ENCODE results near the gene PCDHB8.
"Not testable (repeated sequence)": the region's sequence is repeated elsewhere in the genome, so short reads cannot be mapped to it uniquely, and the experiment has no call there.

PCDHB8 gene

GRCh38 chr5:141155540-141156374, 21.8 kb upstream of the PCDHB8 start:
- in situ Hi-C loops (cut with HindIII; ENCODE audit: low sequenced_read_pairs) = no loop called here
- TF ChIP-seq CTCF (IDR thresholded peaks at IDR 0.05; ENCODE audit: low read depth, low read length) = no peak
- no peak overlapping the region for H3K4me3 ChIP-seq (ENCODE audit: low read depth, low read length)
- DNase-seq (ENCODE audit: low read depth, low spot score) = no peak

GRCh38 chr5:141157356-141157755, 20.2 kb upstream of the PCDHB8 start:
- DNase-seq (ENCODE audit: low read depth, low spot score); H3K4me3 ChIP-seq (ENCODE audit: low read depth, low read length); in situ Hi-C loops (cut with HindIII; ENCODE audit: low sequenced_read_pairs): not testable (repeated sequence)

- H3K4me3 ChIP-seq (ENCODE audit: low read depth, low read length); in situ Hi-C loops (cut with HindIII; ENCODE audit: low sequenced_read_pairs); DNase-seq (ENCODE audit: low read depth, low spot score): not testable (repeated sequence)
These were observed 19.7 kb upstream of the PCDHB8 start for GRCh38 chr5:141157901-141158300.

GRCh38 chr5:141172381-141173204, 5.0 kb upstream of the PCDHB8 start, which contains the start of gene PCDHB7:
Gene PCDHB7, plus strand, starts transcription at chr5:141172644. Its CDS starts 192 bp downstream, at chr5:141172836.
- H3K4me3 ChIP-seq (ENCODE audit: low read depth, low read length) = no peak within 1 kb of the TSS
- in situ Hi-C loops (cut with HindIII; ENCODE audit: low sequenced_read_pairs) = no loop called here
- TF ChIP-seq CTCF (IDR thresholded peaks at IDR 0.05; ENCODE audit: low read depth, low read length) = peak; percentile 41
- peak; percentile 7 for DNase-seq (ENCODE audit: low read depth, low spot score)

- H3K4me3 ChIP-seq (ENCODE audit: low read depth, low read length); in situ Hi-C loops (cut with HindIII; ENCODE audit: low sequenced_read_pairs); DNase-seq (ENCODE audit: low read depth, low spot score): not testable (repeated sequence)
These were observed 3.1 kb upstream of the PCDHB8 start for GRCh38 chr5:141174291-141175104.

- in situ Hi-C loops (cut with HindIII; ENCODE audit: low sequenced_read_pairs) = no loop called here
These were observed 1.7 kb upstream of the PCDHB8 start for GRCh38 chr5:141175933-141176332.

GRCh38 chr5:141179371-141179770, 1.8 kb downstream of the PCDHB8 start:
- DNase-seq (ENCODE audit: low read depth, low spot score); in situ Hi-C loops (cut with HindIII; ENCODE audit: low sequenced_read_pairs); H3K4me3 ChIP-seq (ENCODE audit: low read depth, low read length): not testable (repeated sequence)

More at GRCh38 chr5:141175933-141176332, 1.7 kb upstream of the PCDHB8 start:
- H3K4me3 ChIP-seq (ENCODE audit: low read depth, low read length) = no peak overlapping the region
- TF ChIP-seq CTCF (IDR thresholded peaks at IDR 0.05; ENCODE audit: low read depth, low read length) = no peak
- no peak for DNase-seq (ENCODE audit: low read depth, low spot score)

- in situ Hi-C loops (cut with HindIII; ENCODE audit: low sequenced_read_pairs); H3K4me3 ChIP-seq (ENCODE audit: low read depth, low read length); DNase-seq (ENCODE audit: low read depth, low spot score): not testable (repeated sequence)
These were observed 2.3 kb downstream of the PCDHB8 start for GRCh38 chr5:141179876-141180275.

Data from astrocyte of the spinal cord (primary cell).